KMS-11 (cell line): ENCODE data around the gene AKT3.

Source experiments
- H2AFZ ChIP-seq: fragments of 200-600 bp; sonication (generic); 2 replicates; pipeline ENCODE4 v1.6.1; 2016; ENCODE audit warnings: antibody characterized with exemption, mixed run types, low read depth
- H3K27ac ChIP-seq: fragments of 200-600 bp; sonication (generic); 2 replicates; pipeline ENCODE4 v1.6.1; 2016; ENCODE audit warnings: mild to moderate bottlenecking, mixed run types
- H3K27me3 ChIP-seq: fragments of 200-600 bp; sonication (generic); 2 replicates; pipeline ENCODE4 v1.6.1; 2017; ENCODE audit warnings: mild to moderate bottlenecking, low read depth, mixed run types, moderate library complexity; ENCODE audit not compliant: insufficient read depth
- H3K36me3 ChIP-seq: fragments of 200-600 bp; sonication (generic); 2 replicates; pipeline ENCODE4 v1.6.1; 2017; ENCODE audit warnings: mild to moderate bottlenecking, mixed run types; ENCODE audit not compliant: insufficient read depth
- H3K4me1 ChIP-seq: fragments of 200-600 bp; sonication (generic); 2 replicates; pipeline ENCODE4 v1.6.1; 2016; ENCODE audit warnings: mild to moderate bottlenecking, low read depth, mixed run types; ENCODE audit not compliant: poor library complexity, severe bottlenecking
- H3K4me2 ChIP-seq: fragments of 200-600 bp; sonication (generic); 2 replicates; pipeline ENCODE4 v1.7.0; 2016; ENCODE audit warnings: mild to moderate bottlenecking, mixed run types
- H3K4me3 ChIP-seq: fragments of 200-600 bp; sonication (generic); IDR thresholded peaks from 2 replicates; pipeline ENCODE4 v1.6.1; 2017; ENCODE audit warnings: low read depth, low read length, mixed read lengths; ENCODE audit not compliant: insufficient read depth
- H3K79me2 ChIP-seq: fragments of 200-600 bp; sonication (generic); 2 replicates; pipeline ENCODE4 v1.6.1; 2016; ENCODE audit warnings: low read depth, mixed run types; ENCODE audit not compliant: insufficient read depth
- H3K9ac ChIP-seq: fragments of 200-600 bp; sonication (generic); 2 replicates; pipeline ENCODE4 v1.6.1; 2016; ENCODE audit warnings: mild to moderate bottlenecking, mixed run types
- H4K20me1 ChIP-seq: fragments of 200-600 bp; sonication (generic); 2 replicates; pipeline ENCODE4 v1.6.1; 2016; ENCODE audit warnings: mild to moderate bottlenecking, mixed run types; ENCODE audit not compliant: insufficient read depth
- CTCF ChIP-seq: fragments of 200-600 bp; sonication (generic); conservative IDR thresholded peaks from 2 replicates; pipeline ENCODE4 v1.6.1; 2017; ENCODE audit warnings: low read depth, mild to moderate bottlenecking, antibody characterized with exemption, low read length, moderate library complexity, mixed read lengths

The AKT3 gene

GRCh38 chr1:243487649-243488227 lies 362.3 kb downstream of the AKT3 start:
- no peaks in the 10 kb centered on the region for H3K36me3 ChIP-seq
- no peaks in the 10 kb centered on the region for H4K20me1 ChIP-seq
- no peaks in the 10 kb centered on the region for H3K79me2 ChIP-seq
- no peak overlapping the region for H3K4me2 ChIP-seq
- no peak overlapping the region for H3K4me3 ChIP-seq
- TF ChIP-seq CTCF: no peak
- H3K4me1 ChIP-seq: no peaks in the 10 kb centered on the region
- H3K9ac ChIP-seq: no peak overlapping the region
- no peak overlapping the region for H2AFZ ChIP-seq
- no peaks in the 10 kb centered on the region for H3K27me3 ChIP-seq
- H3K27ac ChIP-seq: no peak overlapping the region

DNA sequence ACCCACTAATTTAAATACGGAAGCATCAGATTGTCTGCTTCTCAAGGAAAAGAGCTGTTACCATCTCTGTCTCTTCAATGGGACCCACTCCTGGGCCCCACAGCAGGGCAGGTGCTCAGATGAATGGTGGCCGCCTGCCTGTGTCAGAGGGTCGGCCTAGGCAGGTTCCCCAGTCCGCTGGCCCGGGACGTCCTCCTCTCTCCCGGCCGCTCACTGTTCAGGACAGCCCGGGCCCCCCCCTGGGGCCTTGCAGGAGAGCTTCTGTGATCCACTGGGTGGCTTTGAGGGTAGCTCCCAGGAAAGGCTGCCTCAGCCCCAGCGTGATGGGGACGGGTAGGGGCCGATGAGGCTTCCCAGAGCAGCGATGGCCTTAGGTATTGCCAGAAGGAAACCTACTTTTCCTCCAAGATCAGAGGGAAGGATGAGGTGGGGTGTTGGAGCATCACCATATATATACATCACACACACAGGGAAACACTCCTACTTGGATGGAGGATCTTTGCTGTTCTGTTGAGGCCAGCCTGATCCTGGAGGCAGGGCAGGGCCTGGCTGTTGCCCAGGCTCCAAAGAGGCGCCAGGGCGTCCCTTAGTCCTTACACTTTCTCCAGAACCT lies 362.9 kb downstream of the AKT3 start:
- H3K36me3 ChIP-seq: no peaks in the 10 kb centered on the region
- no peaks in the 10 kb centered on the region for H3K27me3 ChIP-seq
- TF ChIP-seq CTCF: no peak
- no peaks in the 10 kb centered on the region for H3K79me2 ChIP-seq
- H3K4me2 ChIP-seq: no peak overlapping the region
- no peaks in the 10 kb centered on the region for H4K20me1 ChIP-seq
- H3K4me3 ChIP-seq: no peak overlapping the region
- no peak overlapping the region for H3K9ac ChIP-seq
- H2AFZ ChIP-seq: no peak overlapping the region
- no peaks in the 10 kb centered on the region for H3K4me1 ChIP-seq
- no peak overlapping the region for H3K27ac ChIP-seq

DNA sequence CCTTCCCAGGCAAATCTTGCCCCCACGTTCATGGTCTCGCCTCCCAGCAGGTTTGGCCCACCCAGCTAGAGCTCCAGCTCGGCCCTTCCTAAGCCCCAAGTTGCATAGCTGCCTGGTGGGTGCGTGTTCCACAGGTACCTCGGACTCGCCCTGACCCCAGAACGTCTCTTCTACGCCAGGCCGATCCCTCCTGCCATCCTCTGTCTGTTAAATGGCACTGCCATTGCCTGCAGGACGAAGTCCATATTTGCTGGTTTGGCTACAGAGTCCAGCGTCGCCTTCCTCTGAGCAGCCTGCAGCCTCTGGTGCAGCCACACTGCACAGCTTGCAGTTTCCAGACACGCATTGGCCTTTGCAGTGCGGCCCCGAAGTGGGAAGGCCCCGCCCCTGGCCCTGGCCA lies 366.1 kb downstream of the AKT3 start:
- H3K27me3 ChIP-seq: no peaks in the 10 kb centered on the region
- H4K20me1 ChIP-seq: no peaks in the 10 kb centered on the region
- no peak overlapping the region for H3K9ac ChIP-seq
- no peak overlapping the region for H3K4me3 ChIP-seq
- H3K4me2 ChIP-seq: no peak overlapping the region
- no peak overlapping the region for H2AFZ ChIP-seq
- H3K27ac ChIP-seq: no peak overlapping the region
- no peaks in the 10 kb centered on the region for H3K36me3 ChIP-seq
- no peak for TF ChIP-seq CTCF
- no peaks in the 10 kb centered on the region for H3K4me1 ChIP-seq
- H3K79me2 ChIP-seq: no peaks in the 10 kb centered on the region

DNA sequence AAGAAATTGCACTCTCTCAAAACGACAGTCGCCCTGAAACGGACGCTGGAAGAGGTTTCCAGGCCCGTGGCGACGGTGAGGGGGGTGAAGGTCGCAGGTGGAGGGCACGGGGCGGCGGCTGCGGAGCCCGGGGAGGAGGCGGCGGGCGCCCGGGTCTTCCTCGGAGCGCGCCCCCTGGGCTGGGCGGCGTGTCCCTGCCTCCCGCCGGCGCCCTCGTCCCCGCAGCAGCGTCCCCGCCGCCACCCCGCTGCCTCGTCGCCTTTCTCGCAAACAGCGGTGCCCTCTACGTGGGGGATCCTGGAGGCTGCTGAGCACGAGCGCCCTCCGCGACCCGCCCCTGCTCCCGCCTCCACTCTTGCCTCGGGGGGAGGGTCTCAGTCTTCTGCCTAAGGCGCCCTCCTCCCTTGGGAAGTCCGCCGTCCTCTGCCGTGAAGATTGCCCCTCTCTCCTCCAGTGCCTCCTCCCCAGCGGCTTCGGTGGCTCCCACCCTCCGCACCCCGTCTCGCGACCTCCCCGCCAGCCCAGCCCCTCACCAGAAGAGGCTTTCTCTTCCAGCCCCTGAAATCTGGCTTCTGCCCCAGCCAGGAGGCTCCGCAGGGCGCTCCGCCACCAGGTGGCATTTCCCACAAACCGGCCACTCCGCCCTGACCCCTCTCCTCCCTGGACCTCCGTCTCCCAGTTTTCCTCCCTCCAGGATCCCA lies 366.8 kb downstream of the AKT3 start:
- no peak overlapping the region for H3K27ac ChIP-seq
- no peaks in the 10 kb centered on the region for H3K27me3 ChIP-seq
- H3K4me1 ChIP-seq: no peaks in the 10 kb centered on the region
- no peak for TF ChIP-seq CTCF
- H3K4me2 ChIP-seq: no peak overlapping the region
- no peak overlapping the region for H2AFZ ChIP-seq
- no peaks in the 10 kb centered on the region for H3K79me2 ChIP-seq
- H3K4me3 ChIP-seq: no peak overlapping the region
- no peaks in the 10 kb centered on the region for H3K36me3 ChIP-seq
- H3K9ac ChIP-seq: no peak overlapping the region
- no peaks in the 10 kb centered on the region for H4K20me1 ChIP-seq
